LNCAP (cell line): ENCODE results near the gene MPV17L.
"Not testable (repeated sequence)": the region's sequence is repeated elsewhere in the genome, so short reads cannot be mapped to it uniquely, and the experiment has no call there.

Experiments used
- CTCF ChIP-seq: fragments of 450-650 bp; IDR thresholded peaks from 2 replicates; pipeline ENCODE4 v1.5.1; 2017; ENCODE audit warnings: mild to moderate bottlenecking

Gene MPV17L

GRCh38 chr16:15395631-15396508, at the start of gene MPV17L:
Gene MPV17L, plus strand, starts transcription at chr16:15395754. Its CDS starts 144 bp downstream, at chr16:15395898.
- TF ChIP-seq CTCF: not testable (repeated sequence)

DNA sequence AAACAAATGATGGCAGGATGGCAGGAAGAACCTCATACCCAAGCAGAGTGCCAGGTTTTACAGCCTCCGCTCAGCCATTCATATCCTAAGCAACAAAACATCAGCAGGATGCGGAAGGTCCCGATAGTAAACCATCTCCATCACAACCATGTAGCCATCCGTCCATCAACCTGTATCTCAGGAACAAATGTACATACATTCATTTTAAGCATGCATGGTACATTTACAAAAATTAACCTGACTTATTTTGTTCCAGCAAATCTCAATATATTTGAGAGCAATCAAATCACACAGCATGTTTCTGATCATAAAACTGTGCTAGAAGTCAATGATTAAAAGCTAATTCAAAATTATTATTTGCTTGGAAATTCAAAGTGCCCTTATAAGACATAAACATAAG, 17.4 kb upstream of the MPV17L start, which contains the start of gene NPIPA5:
NPIPA5 (minus strand) TSS at position 101 of the 400 bp plus-strand sequence; CDS start at position 101, 0 bp downstream.
- not testable (repeated sequence) for TF ChIP-seq CTCF

GRCh38 chr16:15396948-15397594, 1.5 kb downstream of the MPV17L start:
- TF ChIP-seq CTCF: no peak

GRCh38 chr16:15398618-15399316, 3.2 kb downstream of the MPV17L start:
- TF ChIP-seq CTCF: no peak

DNA sequence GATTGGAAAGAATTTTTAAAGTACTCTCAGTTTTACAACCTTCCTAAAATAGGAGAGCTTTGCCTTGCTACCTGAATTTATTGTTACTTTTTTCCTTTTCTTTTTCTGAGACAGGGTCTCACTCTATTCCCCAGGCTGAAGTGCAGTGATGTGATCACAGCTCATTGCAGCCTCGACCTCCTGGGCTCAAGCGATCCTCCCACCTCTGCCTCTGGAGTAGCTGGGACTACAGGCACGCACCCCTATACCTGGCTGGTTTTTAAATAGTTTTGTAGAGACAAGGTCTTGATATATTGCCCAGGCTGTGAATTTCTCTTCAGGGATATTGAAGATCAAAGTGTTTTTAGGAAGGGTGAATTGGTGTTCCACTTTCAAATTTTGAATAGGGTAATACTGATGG, 3.8 kb downstream of the MPV17L start:
- no peak for TF ChIP-seq CTCF

GRCh38 chr16:15401972-15402371, 6.4 kb downstream of the MPV17L start:
- no peak for TF ChIP-seq CTCF

- TF ChIP-seq CTCF: no peak
These were observed 7.9 kb downstream of the MPV17L start for GRCh38 chr16:15403392-15403995.
